ENCODE measurements around the gene CAPN10.

Gene CAPN10

GRCh38 chr2:240575101-240575965 lies 11.2 kb upstream of the CAPN10 start:
- DNase-seq (ENCODE audit: low read depth) = no peak

GRCh38 chr2:240576036-240576435 lies 10.5 kb upstream of the CAPN10 start:
- DNase-seq (ENCODE audit: low read depth) = no peak

- no peak for DNase-seq (ENCODE audit: low read depth)
Measured at GRCh38 chr2:240576436-240577205, 9.9 kb upstream of the CAPN10 start.

GRCh38 chr2:240577281-240578109 lies 9.0 kb upstream of the CAPN10 start:
- no peak for DNase-seq (ENCODE audit: low read depth)

GRCh38 chr2:240578110-240578450 lies 8.5 kb upstream of the CAPN10 start:
- DNase-seq (ENCODE audit: low read depth) = no peak

- DNase-seq (ENCODE audit: low read depth) = no peak
Measured at GRCh38 chr2:240578488-240578887, 8.0 kb upstream of the CAPN10 start.

GRCh38 chr2:240579071-240579762 lies 7.3 kb upstream of the CAPN10 start:
- no peak for DNase-seq (ENCODE audit: low read depth)

- no peak for DNase-seq (ENCODE audit: low read depth)
Measured at GRCh38 chr2:240579771-240580614, 6.5 kb upstream of the CAPN10 start.

- no peak for DNase-seq (ENCODE audit: low read depth)
Measured at GRCh38 chr2:240581811-240582210, 4.7 kb upstream of the CAPN10 start.

- no peak for DNase-seq (ENCODE audit: low read depth)
Measured at GRCh38 chr2:240582781-240583180, 3.8 kb upstream of the CAPN10 start.

- DNase-seq (ENCODE audit: low read depth) = no peak
Measured at GRCh38 chr2:240583774-240584173, 2.8 kb upstream of the CAPN10 start.

GRCh38 chr2:240584486-240585031 lies 2.0 kb upstream of the CAPN10 start:
- DNase-seq (ENCODE audit: low read depth) = no peak

- no peak for DNase-seq (ENCODE audit: low read depth)
Measured at GRCh38 chr2:240585101-240585500, 1.4 kb upstream of the CAPN10 start.

- DNase-seq (ENCODE audit: low read depth) = no peak
Measured at GRCh38 chr2:240585681-240586197, 795 bp upstream of the CAPN10 start.

GRCh38 chr2:240586919-240587800 lies 626 bp downstream of the CAPN10 start:
- DNase-seq (ENCODE audit: low read depth) = no peak

GRCh38 chr2:240588006-240588655 lies 1.6 kb downstream of the CAPN10 start:
- DNase-seq (ENCODE audit: low read depth) = no peak

GRCh38 chr2:240588669-240589068 lies 2.1 kb downstream of the CAPN10 start:
- DNase-seq (ENCODE audit: low read depth) = no peak

- no peak for DNase-seq (ENCODE audit: low read depth)
Measured at GRCh38 chr2:240589375-240589774, 2.8 kb downstream of the CAPN10 start.

Measured in stimulated activated CD8-positive, alpha-beta memory T cell treated with anti-CD3 and anti-CD28 coated beads, Interleukin-15, amount 100 ng/mL, for 1 hour (primary cell).